Osteocyte (in vitro differentiated cells): ENCODE results near the gene VCL. TPM values are rescaled to one million over a fixed set of nuclear protein-coding genes. Genes with fewer than 3 reads are reported as not detected.

ENCODE experiments used
- DNase-seq: peaks from one replicate; pipeline ENCODE4 v3.0.0; 2021; ENCODE audit warnings: mixed read lengths; ENCODE audit not compliant: unreplicated experiment; ENCODE audit errors: extremely low spot score
- H3K27ac Mint-ChIP-seq: one replicate; pipeline ENCODE4 v1.8.0; 2021; ENCODE audit warnings: mild to moderate bottlenecking, mixed read lengths; ENCODE audit not compliant: unreplicated experiment
- H3K27me3 Mint-ChIP-seq: one replicate; pipeline ENCODE4 v1.8.0; 2021; ENCODE audit warnings: mixed read lengths; ENCODE audit not compliant: unreplicated experiment
- H3K36me3 Mint-ChIP-seq: one replicate; pipeline ENCODE4 v1.8.0; 2021; ENCODE audit warnings: mixed read lengths; ENCODE audit not compliant: unreplicated experiment
- H3K4me1 Mint-ChIP-seq: one replicate; pipeline ENCODE4 v1.8.0; 2021; ENCODE audit warnings: mixed read lengths; ENCODE audit not compliant: unreplicated experiment
- H3K4me3 Mint-ChIP-seq: one replicate; pipeline ENCODE4 v1.8.0; 2021; ENCODE audit warnings: mild to moderate bottlenecking, moderate library complexity, mixed read lengths; ENCODE audit not compliant: unreplicated experiment
- H3K9me3 Mint-ChIP-seq: one replicate; pipeline ENCODE4 v1.8.0; 2021; ENCODE audit warnings: mixed read lengths; ENCODE audit not compliant: unreplicated experiment
- CTCF ChIP-seq: fragments of 200-600 bp; sonication (generic); IDR thresholded peaks from 2 replicates; pipeline ENCODE4 v1.5.0; 2021; ENCODE audit warnings: antibody characterized with exemption, mild to moderate bottlenecking, moderate library complexity
- total RNA-seq: library from RNA; stranded (reverse); gene quantifications from 2 replicates; pipeline ENCODE4 v1.2.1, GENCODE V29; 2021

Gene VCL
- total RNA-seq, 1 donor from 2014 or later, result 338 TPM

GRCh38 chr10:74150204-74150989 lies 152.5 kb downstream of the VCL start, which contains the start of gene AP3M1:
TSS of gene AP3M1 (minus strand) at chr10:74150828. CDS start at chr10:74138379, 12,449 bp downstream.
- peak; percentile 90 for DNase-seq
- H3K4me3 Mint-ChIP-seq, result no peak within 1 kb of the TSS
- H3K9me3 Mint-ChIP-seq, result no peaks in the 10 kb centered on the region
- no peak for TF ChIP-seq CTCF
- H3K27me3 Mint-ChIP-seq, result no peaks in the 10 kb centered on the region
- no peak within 1 kb of the TSS for H3K27ac Mint-ChIP-seq
- peaks cover 6% of the 10 kb centered on the region for H3K36me3 Mint-ChIP-seq
- H3K4me1 Mint-ChIP-seq, result peaks cover 29% of the 10 kb centered on the region

DNA sequence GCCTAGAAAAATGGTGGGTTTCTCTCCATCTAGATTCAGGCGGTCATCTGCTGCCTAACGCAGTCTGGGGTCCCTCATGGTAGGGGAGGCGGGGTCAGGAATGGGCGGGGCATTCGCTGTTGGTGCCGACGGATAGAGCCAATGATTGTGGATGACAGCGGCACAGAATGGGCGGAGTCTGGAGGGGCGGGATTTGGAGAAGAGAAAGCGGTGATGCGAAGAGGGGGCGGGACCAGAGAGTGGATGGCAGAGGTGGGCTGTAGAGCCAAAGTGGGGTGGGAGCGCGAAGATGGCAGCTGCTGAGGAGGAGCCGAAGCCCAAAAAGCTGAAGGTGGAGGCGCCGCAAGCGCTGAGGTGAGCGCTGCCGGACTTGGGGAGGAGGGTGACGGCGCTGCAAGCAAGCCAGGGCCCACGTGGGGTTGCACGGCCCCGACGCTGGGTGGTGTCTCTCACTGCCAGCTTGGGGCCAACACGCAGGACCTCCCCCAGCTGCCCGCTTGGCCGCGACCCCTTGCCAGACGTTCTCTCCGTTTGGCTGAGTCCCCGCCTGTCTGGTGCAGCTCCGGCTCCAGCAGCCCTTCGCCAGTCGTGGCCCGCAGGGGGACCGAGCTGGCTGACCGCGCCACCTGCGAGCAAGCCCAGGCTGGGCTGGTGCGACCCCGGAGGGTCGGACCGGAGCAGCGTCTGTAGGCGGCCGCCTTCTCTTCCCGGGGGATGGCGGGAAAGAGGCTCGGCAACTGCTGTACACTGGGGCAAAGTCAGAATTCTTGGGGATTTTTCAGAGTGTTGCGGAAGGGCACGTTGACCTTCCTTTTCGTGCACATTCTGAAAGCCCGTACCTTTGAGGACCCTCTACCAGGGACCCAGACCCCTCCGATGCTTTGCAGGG lies 153.3 kb downstream of the VCL start, which contains the start of gene ADK:
ADK (plus strand) TSS at position 232 of the 889 bp plus-strand sequence; CDS start at position 290, 58 bp downstream.
- Mint-ChIP-seq H3K27ac (no peak within 1 kb of the TSS), H3K36me3 (peaks cover 6% of the 10 kb centered on the region), H3K27me3 (no peaks in the 10 kb centered on the region), H3K4me3 (no peak within 1 kb of the TSS), H3K4me1 (peaks cover 24% of the 10 kb centered on the region), H3K9me3 (no peaks in the 10 kb centered on the region)
- peak; percentile 60 for TF ChIP-seq CTCF
- peak; percentile 99 for DNase-seq

DNA sequence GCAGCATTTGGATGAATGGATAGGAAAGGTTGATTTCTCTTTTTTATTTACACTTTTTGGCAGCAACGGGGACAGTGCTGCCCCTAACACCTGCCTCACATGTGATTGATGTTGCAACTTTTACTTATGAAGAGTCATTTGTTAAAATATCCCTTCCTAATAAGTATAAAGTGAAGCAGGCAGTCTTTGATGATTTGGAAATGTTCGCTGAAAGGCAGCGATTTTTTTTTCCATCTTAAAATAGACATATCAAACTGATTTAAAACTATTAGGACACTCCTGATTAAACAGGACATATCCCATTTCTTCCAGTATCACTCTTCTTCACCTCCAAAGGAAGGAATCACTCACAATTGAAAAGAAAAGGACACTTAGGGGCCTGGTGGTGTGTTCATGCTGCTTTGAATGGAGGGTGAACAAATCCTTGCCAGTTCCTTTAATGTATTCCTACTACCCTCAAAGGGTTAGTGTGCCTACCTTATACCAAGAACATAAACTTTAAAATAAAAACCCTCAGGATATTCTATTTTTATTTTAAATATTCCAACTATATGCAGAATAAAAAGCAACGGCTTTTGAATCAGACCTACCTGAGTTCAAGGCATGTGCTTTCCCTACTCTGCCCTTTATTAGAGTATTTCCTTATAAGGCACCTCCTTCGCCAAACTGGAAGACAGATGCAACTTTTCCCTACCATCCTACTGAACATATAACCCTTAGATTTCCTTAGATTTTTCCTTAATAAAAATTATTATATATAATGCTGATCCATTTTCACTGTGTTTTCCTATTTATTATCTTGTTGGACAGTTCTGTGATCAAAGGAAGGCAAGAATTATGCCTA lies 154.2 kb downstream of the VCL start:
- Mint-ChIP-seq H3K27me3 (no peaks in the 10 kb centered on the region), H3K9me3 (no peaks in the 10 kb centered on the region), H3K4me1 (peaks cover 28% of the 10 kb centered on the region), H3K27ac (no peak overlapping the region), H3K4me3 (no peak overlapping the region), H3K36me3 (peaks cover 3% of the 10 kb centered on the region)
- TF ChIP-seq CTCF, result no peak
- DNase-seq, result no peak

DNA sequence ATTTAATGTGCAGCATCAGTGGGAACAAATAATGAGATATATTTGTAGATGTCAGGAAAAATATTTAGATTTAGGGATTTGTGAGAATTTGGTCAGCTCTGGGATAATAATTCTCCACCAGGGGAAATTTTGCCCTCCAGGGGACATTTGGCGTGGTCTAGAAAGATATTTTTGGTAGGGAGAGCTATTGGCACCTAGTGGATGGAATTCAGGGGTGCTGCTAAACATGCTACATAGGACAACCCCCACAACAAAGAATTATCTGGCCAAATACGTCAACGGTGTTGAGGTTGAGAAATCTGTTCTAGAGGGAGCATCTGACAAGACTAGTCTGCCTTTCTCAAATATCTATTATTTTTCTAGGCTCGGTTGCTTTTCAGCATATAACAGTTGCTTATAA lies 155.2 kb downstream of the VCL start:
- H3K36me3 Mint-ChIP-seq, result peaks cover under 1% of the 10 kb centered on the region
- no peaks in the 10 kb centered on the region for H3K27me3 Mint-ChIP-seq
- peak overlapping the region; percentile 9 for H3K4me3 Mint-ChIP-seq
- H3K27ac Mint-ChIP-seq, result no peak overlapping the region
- peak; percentile 41 for TF ChIP-seq CTCF
- no peaks in the 10 kb centered on the region for H3K9me3 Mint-ChIP-seq
- DNase-seq, result no peak
- H3K4me1 Mint-ChIP-seq, result peaks cover 26% of the 10 kb centered on the region
